Adrenal gland (tissue), 12 donors: ENCODE measurements around the gene EVI5L. TPM values are rescaled to one million over a fixed set of nuclear protein-coding genes. Genes with fewer than 3 reads are reported as not detected.

Experiments used
- DNase-seq, 7 donors: peaks; one replicate each; pipeline ENCODE4 v3.0.0-alpha.2; 2019 to 2020
- H3K27ac ChIP-seq, 5 donors: fragments of 200-600 bp; sonication (generic) in 4 of 5; 1 replicate in 3 of 5; 2 replicates in 2 of 5; pipeline versions ENCODE4 v1.5.1 to v1.8.0; 2016 to 2020; ENCODE audit warnings: mild to moderate bottlenecking in 1 of 5
- H3K27me3 ChIP-seq: fragments of 200-600 bp; 2 replicates; pipeline ENCODE4 v1.8.0; 2021
- H3K36me3 ChIP-seq, 2 donors: fragments of 200-600 bp; replicated peaks in 1 of 2; 1 replicate in 1 of 2; 2 replicates in 1 of 2; pipeline versions ENCODE4 v1.5.1 to v1.8.0; 2018 to 2022
- H3K4me1 ChIP-seq, 2 donors: fragments of 200-600 bp; replicated peaks in 1 of 2; 1 replicate in 1 of 2; 2 replicates in 1 of 2; pipeline versions ENCODE4 v1.5.1 to v1.8.0; 2018 to 2021
- H3K4me3 ChIP-seq, 4 donors: fragments of 200-600 bp; sonication (generic) in 3 of 4; one replicate each; pipeline ENCODE4 v1.5.1; 2016 to 2018
- H3K9me3 ChIP-seq, 3 donors: fragments of 200-600 bp; sonication (generic) in 1 of 3; replicated peaks in 1 of 3; 1 replicate in 2 of 3; 2 replicates in 1 of 3; pipeline versions ENCODE4 v1.5.1 to v1.8.0; 2016 to 2021
- POLR2A ChIP-seq, 2 donors: fragments of 450-650 bp; IDR thresholded peaks; one replicate each; pipeline ENCODE4 v1.6.1; 2017; ENCODE audit warnings: antibody characterized with exemption in 2 of 2, mild to moderate bottlenecking in 2 of 2, moderate library complexity in 1 of 2
- WGBS, 4 donors: extraction: QIAGEN DNeasy Blood & Tissue Kit in 2 of 4; methylation state at CpG; one replicate each; pipeline versions ENCODE4 v1.1.5 to v1.1.7; 2013 to 2017; 5-methylcytosine and 5-hydroxymethylcytosine counted together
- intact Hi-C, 2 donors: fragments of 100-400 bp; cut with DNase I; formaldehyde crosslinking; loops; one replicate each; pipeline versions ENCODE4 v1.14.1 to v1.15.0; 2022 to 2023
- polyA plus RNA-seq, 3 donors: library from polyadenylated mRNA; stranded (reverse); fragments of 200-250 nt in 2 of 3; fragments of 350-450 nt in 1 of 3; fragmentation: Illumina TruSeq in 1 of 3; extraction: RNeasy Lipid Tissue Mini Kit (QIAGEN cat#74804) in 1 of 3; gene quantifications; one replicate each; pipeline ENCODE4 v1.2.3, GENCODE V29; 2013 to 2014
- total RNA-seq, 9 donors: library from RNA; depleted of rRNA in 4 of 9; stranded (reverse); fragments of >200 nt in 4 of 9; fragments of 120-200 nt in 1 of 9; fragmentation: NEBNext Ultra II Directional in 1 of 9; extraction: Animal tissue kit (Norgen Biotek cat#: 25700) in 1 of 9; gene quantifications; one replicate each; pipeline versions ENCODE4 v1.1.0 to v1.2.4, GENCODE V29; 2013 to 2023
- TF ChIP-seq, protein P1 (sequence below), 6 experiments: fragments of 450-650 bp in 4 of 6; fragments of 200-600 bp in 2 of 6; sonication (generic) in 1 of 6; IDR thresholded peaks; 1 replicate in 5 of 6; 2 replicates in 1 of 6; pipeline versions ENCODE4 v1.5.1 to v1.8.0; 2016 to 2021; ENCODE audit warnings: antibody characterized with exemption in 6 of 6, mild to moderate bottlenecking in 2 of 6, moderate library complexity in 1 of 6
- donor health status: healthy with polysubstance abuse.
- donor health status: Bipolar disorder and iron deficiency.
- donor health status: DM: yes; HTN: yes; CAD: no.
- donor health status: DM: no; HTN: no; CAD: no.
- donor health status: DM: no; HTN: no; CAD: no.
- donor health status: DM: yes; HTN: yes; CAD: no.

The EVI5L gene
- total and polyA plus RNA-seq, 12 donors, result 8.8 to 22.2 (median 20.5) TPM

- WGBS, 4 donors, result 65 to 81% (median 70%) methylated on average over 9 to 18 of the region's 18 CpGs
- TF ChIP-seq, protein P1, sequence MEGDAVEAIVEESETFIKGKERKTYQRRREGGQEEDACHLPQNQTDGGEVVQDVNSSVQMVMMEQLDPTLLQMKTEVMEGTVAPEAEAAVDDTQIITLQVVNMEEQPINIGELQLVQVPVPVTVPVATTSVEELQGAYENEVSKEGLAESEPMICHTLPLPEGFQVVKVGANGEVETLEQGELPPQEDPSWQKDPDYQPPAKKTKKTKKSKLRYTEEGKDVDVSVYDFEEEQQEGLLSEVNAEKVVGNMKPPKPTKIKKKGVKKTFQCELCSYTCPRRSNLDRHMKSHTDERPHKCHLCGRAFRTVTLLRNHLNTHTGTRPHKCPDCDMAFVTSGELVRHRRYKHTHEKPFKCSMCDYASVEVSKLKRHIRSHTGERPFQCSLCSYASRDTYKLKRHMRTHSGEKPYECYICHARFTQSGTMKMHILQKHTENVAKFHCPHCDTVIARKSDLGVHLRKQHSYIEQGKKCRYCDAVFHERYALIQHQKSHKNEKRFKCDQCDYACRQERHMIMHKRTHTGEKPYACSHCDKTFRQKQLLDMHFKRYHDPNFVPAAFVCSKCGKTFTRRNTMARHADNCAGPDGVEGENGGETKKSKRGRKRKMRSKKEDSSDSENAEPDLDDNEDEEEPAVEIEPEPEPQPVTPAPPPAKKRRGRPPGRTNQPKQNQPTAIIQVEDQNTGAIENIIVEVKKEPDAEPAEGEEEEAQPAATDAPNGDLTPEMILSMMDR (IDR thresholded peaks at IDR 0.05), result no peak
- TF ChIP-seq POLR2A (IDR thresholded peaks at IDR 0.05), result no peak
- Histone ChIP-seq H3K27me3 (no peaks in the 10 kb centered on the region), H3K36me3 (no peaks in the 10 kb centered on the region), H3K9me3 (no peaks in the 10 kb centered on the region), H3K4me3 (no peak overlapping the region), H3K27ac (no peak overlapping the region), H3K4me1 (peaks cover 0 to 8% of the 10 kb centered on the region in 2 donors)
- peak in 1 of 7 donors; percentile 15 for DNase-seq
- intact Hi-C loops, result no loop called here
Observed at GRCh38 chr19:7894612-7895309, 64.7 kb downstream of the EVI5L start.

- TF ChIP-seq, protein P1 (IDR thresholded peaks at IDR 0.05), result no peak
- no peak for TF ChIP-seq POLR2A (IDR thresholded peaks at IDR 0.05)
- H3K4me1 ChIP-seq, result peaks cover 0 to 8% of the 10 kb centered on the region in 2 donors
- DNase-seq, result peak in 1 of 7 donors; percentile 22
- H3K36me3 ChIP-seq, result no peaks in the 10 kb centered on the region
- no peak overlapping the region for H3K27ac ChIP-seq
- no peaks in the 10 kb centered on the region for H3K27me3 ChIP-seq
- no peak overlapping the region for H3K4me3 ChIP-seq
- intact Hi-C loops, result no loop called here
- 86 to 96% (median 88%) methylated on average over 7 to 13 of the region's 13 CpGs for WGBS, 4 donors
- H3K9me3 ChIP-seq, result no peaks in the 10 kb centered on the region
Observed at GRCh38 chr19:7895565-7895964, 65.5 kb downstream of the EVI5L start.

DNA sequence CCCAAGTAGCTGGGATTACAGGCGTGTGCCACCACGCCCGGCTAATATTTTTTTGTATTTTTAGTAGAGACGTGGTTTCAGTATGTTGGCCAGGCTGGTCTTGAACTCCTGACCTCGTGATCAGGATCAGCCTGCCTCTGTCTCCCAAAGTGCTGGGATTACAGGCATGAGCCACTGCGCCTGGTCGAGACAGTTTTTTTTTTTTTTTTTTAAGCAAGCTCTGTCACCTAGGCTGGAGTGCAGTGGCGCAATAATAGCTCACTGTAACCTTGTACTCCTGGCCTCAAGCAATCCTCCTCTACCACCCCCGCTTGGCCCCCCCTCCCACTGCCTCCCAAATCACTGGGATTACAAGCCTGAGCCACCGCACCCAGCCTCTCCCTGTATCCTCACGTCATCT lies 67.3 kb downstream of the EVI5L start:
- TF ChIP-seq POLR2A (IDR thresholded peaks at IDR 0.05), result no peak
- TF ChIP-seq, protein P1 (IDR thresholded peaks at IDR 0.05), result no peak
- no peak overlapping the region for H3K4me3 ChIP-seq
- H3K27me3 ChIP-seq, result no peaks in the 10 kb centered on the region
- H3K36me3 ChIP-seq, result no peaks in the 10 kb centered on the region
- DNase-seq, result peak; percentile 71 to 94 (median 91)
- intact Hi-C loops, result no loop called here
- H3K4me1 ChIP-seq, result peaks cover 2 to 8% of the 10 kb centered on the region in 2 donors
- WGBS, 4 donors, result 46 to 61% (median 55%) methylated on average over 11 of the region's 11 CpGs
- no peaks in the 10 kb centered on the region for H3K9me3 ChIP-seq
- peak overlapping the region; percentile 18 to 81 (median 75) for H3K27ac ChIP-seq

GRCh38 chr19:7898967-7899366 lies 68.9 kb downstream of the EVI5L start:
- no peak for TF ChIP-seq POLR2A (IDR thresholded peaks at IDR 0.05)
- TF ChIP-seq, protein P1 (IDR thresholded peaks at IDR 0.05), result no peak
- H3K36me3 ChIP-seq, result no peaks in the 10 kb centered on the region
- intact Hi-C loops, result no loop called here
- no peak for DNase-seq
- 96 to 97% (median 96%) methylated on average over 16 of the region's 16 CpGs for WGBS, 4 donors
- no peaks in the 10 kb centered on the region for H3K27me3 ChIP-seq
- no peak overlapping the region for H3K27ac ChIP-seq
- H3K9me3 ChIP-seq, result no peaks in the 10 kb centered on the region
- H3K4me3 ChIP-seq, result no peak overlapping the region
- peaks cover 8 to 10% of the 10 kb centered on the region in 2 donors for H3K4me1 ChIP-seq
